PC-9 (cell line): ENCODE measurements around the gene GIPC3.

Experiments used
- CTCF ChIP-seq: fragments of 200-600 bp; sonication (generic); conservative IDR thresholded peaks from 2 replicates; pipeline ENCODE4 v1.6.1; 2017; ENCODE audit warnings: mixed run types, antibody characterized with exemption, mild to moderate bottlenecking, moderate library complexity
- EZH2 ChIP-seq: fragments of 200-600 bp; sonication (generic); IDR thresholded peaks from 2 replicates; pipeline ENCODE4 v1.8.0; 2017; ENCODE audit warnings: antibody characterized with exemption, low read depth

- no peak for TF ChIP-seq CTCF
- TF ChIP-seq EZH2 = no peak
Observed at GRCh38 chr19:3610745-3611717, 25.8 kb downstream of the GIPC3 start.
